SH-SY5Y (cell line): Measurements from ENCODE around the gene CFAP92.

ENCODE experiments used
- GATA2 ChIP-seq: IDR thresholded peaks from 2 replicates; pipeline ENCODE4 v1.6.1; 2011; ENCODE audit warnings: mild to moderate bottlenecking, low read depth, low read length
- GATA3 ChIP-seq: IDR thresholded peaks from 2 replicates; pipeline ENCODE4 v1.6.1; 2011; ENCODE audit warnings: low read depth, mild to moderate bottlenecking, low read length, moderate library complexity

Gene CFAP92

GRCh38 chr3:129032716-129033115 is 38.8 kb upstream of the CFAP92 start:
- TF ChIP-seq GATA3 (no peak), GATA2 (no peak)

- no peak for TF ChIP-seq GATA2
- TF ChIP-seq GATA3 = no peak
Measured at GRCh38 chr3:129031476-129032215, 37.8 kb upstream of the CFAP92 start.

- TF ChIP-seq GATA3 (no peak), GATA2 (no peak)
Measured at GRCh38 chr3:129030611-129031010, 36.7 kb upstream of the CFAP92 start.

GRCh38 chr3:129028866-129029265 is 35.0 kb upstream of the CFAP92 start:
- TF ChIP-seq GATA2 = no peak

GRCh38 chr3:129027544-129027880 is 33.6 kb upstream of the CFAP92 start:
- TF ChIP-seq GATA2 (no peak), GATA3 (no peak)

GRCh38 chr3:129026728-129027543 is 33.1 kb upstream of the CFAP92 start:
- TF ChIP-seq GATA3 (no peak), GATA2 (no peak)

- TF ChIP-seq GATA3 = no peak
- no peak for TF ChIP-seq GATA2
Measured at GRCh38 chr3:129025691-129026435, 32.0 kb upstream of the CFAP92 start.

- TF ChIP-seq GATA2 (no peak), GATA3 (no peak)
Measured at GRCh38 chr3:129025108-129025507, 31.2 kb upstream of the CFAP92 start.

GRCh38 chr3:129023909-129024308 is 30.0 kb upstream of the CFAP92 start:
- TF ChIP-seq GATA2 (no peak), GATA3 (no peak)

GRCh38 chr3:129023008-129023358 is 29.1 kb upstream of the CFAP92 start:
- TF ChIP-seq GATA2 = no peak

GRCh38 chr3:129022114-129023007 is 28.5 kb upstream of the CFAP92 start:
- TF ChIP-seq GATA3 (no peak), GATA2 (no peak)

- no peak for TF ChIP-seq GATA2
- TF ChIP-seq GATA3 = no peak
Measured at GRCh38 chr3:129021140-129021551, 27.3 kb upstream of the CFAP92 start.

- TF ChIP-seq GATA2 (no peak), GATA3 (no peak)
Measured at GRCh38 chr3:129020691-129021090, 26.8 kb upstream of the CFAP92 start.

- TF ChIP-seq GATA3 = no peak
- TF ChIP-seq GATA2 = no peak
Measured at GRCh38 chr3:129019266-129019665, 25.4 kb upstream of the CFAP92 start.

- TF ChIP-seq GATA3 (no peak), GATA2 (no peak)
Measured at GRCh38 chr3:129018751-129019150, 24.9 kb upstream of the CFAP92 start.
